Suprapubic skin (tissue), 4 donors: ENCODE data around the gene BDNF. TPM values are rescaled to one million over a fixed set of nuclear protein-coding genes. Genes with fewer than 3 reads are reported as not detected.

ENCODE experiments used
- DNase-seq, 2 donors: peaks; one replicate each; pipeline ENCODE4 v3.0.0-alpha.2; 2019; ENCODE audit warnings: low spot score in 2 of 2
- H3K27ac ChIP-seq: fragments of 200-600 bp; sonication (generic); one replicate; pipeline ENCODE4 v1.5.1; 2019
- H3K27me3 ChIP-seq: fragments of 200-600 bp; sonication (generic); one replicate; pipeline ENCODE4 v1.5.1; 2019
- H3K36me3 ChIP-seq: fragments of 200-600 bp; sonication (generic); one replicate; pipeline ENCODE4 v1.5.1; 2019
- H3K4me1 ChIP-seq: fragments of 200-600 bp; sonication (generic); one replicate; pipeline ENCODE4 v1.5.1; 2019
- H3K4me3 ChIP-seq: fragments of 200-600 bp; sonication (generic); one replicate; pipeline ENCODE4 v1.5.1; 2019; ENCODE audit warnings: mild to moderate bottlenecking
- H3K9me3 ChIP-seq: fragments of 200-600 bp; sonication (generic); one replicate; pipeline ENCODE4 v1.5.1; 2019
- CTCF ChIP-seq, 2 donors: fragments of 200-600 bp in 1 of 2; fragments of 450-650 bp in 1 of 2; sonication (generic) in 1 of 2; IDR thresholded peaks; one replicate each; pipeline ENCODE4 v1.5.1; 2016 to 2019; ENCODE audit warnings: antibody characterized with exemption in 2 of 2, mild to moderate bottlenecking in 1 of 2, moderate library complexity in 1 of 2
- EP300 ChIP-seq: sonication (generic); formaldehyde crosslinking; IDR thresholded peaks from one replicate; pipeline ENCODE4 v1.6.1; 2017; ENCODE audit warnings: antibody characterized with exemption
- POLR2A ChIP-seq, 2 donors: fragments of 450-650 bp; IDR thresholded peaks; one replicate each; pipeline ENCODE4 v1.6.1; 2017; ENCODE audit warnings: antibody characterized with exemption in 2 of 2, mild to moderate bottlenecking in 2 of 2, moderate library complexity in 2 of 2
- POLR2AphosphoS5 ChIP-seq, 3 donors: sonication (generic); formaldehyde crosslinking; IDR thresholded peaks; one replicate each; pipeline ENCODE4 v1.6.1; 2017; ENCODE audit warnings: antibody characterized with exemption in 3 of 3
- WGBS: methylation state at CpG from one replicate; pipeline ENCODE4 v1.1.5; 2018; 5-methylcytosine and 5-hydroxymethylcytosine counted together
- total RNA-seq, 4 donors: library from RNA; depleted of rRNA; stranded (reverse); fragments of >200 nt; gene quantifications; one replicate each; pipeline ENCODE4 v1.1.0, GENCODE V29; 2016

BDNF gene
- total RNA-seq, 4 donors from 2014 or later, result 0.17 to 2.0 (median 0.54) TPM

- peaks cover 3% of the 10 kb centered on the region for H3K4me1 ChIP-seq
- H3K9me3 ChIP-seq, result no peaks in the 10 kb centered on the region
- no peak for DNase-seq
- H3K27ac ChIP-seq, result no peak overlapping the region
- no peaks in the 10 kb centered on the region for H3K27me3 ChIP-seq
- 48% methylated on average over 2 of the region's 2 CpGs for WGBS
- H3K36me3 ChIP-seq, result no peaks in the 10 kb centered on the region
- H3K4me3 ChIP-seq, result no peak overlapping the region
- TF ChIP-seq EP300, result no peak
These were observed 50.5 kb downstream of the BDNF start for GRCh38 chr11:27649800-27650199.

- TF ChIP-seq CTCF (IDR thresholded peaks at IDR 0.05) (no peak), POLR2A (IDR thresholded peaks at IDR 0.05) (no peak), POLR2AphosphoS5 (IDR thresholded peaks at IDR 0.05) (no peak), EP300 (no peak)
- H3K27ac ChIP-seq, result no peak overlapping the region
These were observed 51.4 kb downstream of the BDNF start for GRCh38 chr11:27648840-27649239.

GRCh38 chr11:27646051-27646818 lies 54.0 kb downstream of the BDNF start:
- Histone ChIP-seq H3K27me3 (no peaks in the 10 kb centered on the region), H3K9me3 (no peaks in the 10 kb centered on the region), H3K4me3 (no peak overlapping the region), H3K36me3 (no peaks in the 10 kb centered on the region), H3K4me1 (peaks cover 3% of the 10 kb centered on the region), H3K27ac (no peak overlapping the region)
- TF ChIP-seq POLR2AphosphoS5 (IDR thresholded peaks at IDR 0.05) (no peak), EP300 (no peak), POLR2A (IDR thresholded peaks at IDR 0.05) (no peak), CTCF (IDR thresholded peaks at IDR 0.05) (no peak)
- DNase-seq, result no peak
- 52% methylated on average over 9 of the region's 9 CpGs for WGBS

More at GRCh38 chr11:27648840-27649239, 51.4 kb downstream of the BDNF start:
- H3K4me3 ChIP-seq, result no peak overlapping the region
- H3K36me3 ChIP-seq, result no peaks in the 10 kb centered on the region
- H3K27me3 ChIP-seq, result no peaks in the 10 kb centered on the region
- no peak for DNase-seq
- no peaks in the 10 kb centered on the region for H3K9me3 ChIP-seq
- H3K4me1 ChIP-seq, result peaks cover 3% of the 10 kb centered on the region

DNA sequence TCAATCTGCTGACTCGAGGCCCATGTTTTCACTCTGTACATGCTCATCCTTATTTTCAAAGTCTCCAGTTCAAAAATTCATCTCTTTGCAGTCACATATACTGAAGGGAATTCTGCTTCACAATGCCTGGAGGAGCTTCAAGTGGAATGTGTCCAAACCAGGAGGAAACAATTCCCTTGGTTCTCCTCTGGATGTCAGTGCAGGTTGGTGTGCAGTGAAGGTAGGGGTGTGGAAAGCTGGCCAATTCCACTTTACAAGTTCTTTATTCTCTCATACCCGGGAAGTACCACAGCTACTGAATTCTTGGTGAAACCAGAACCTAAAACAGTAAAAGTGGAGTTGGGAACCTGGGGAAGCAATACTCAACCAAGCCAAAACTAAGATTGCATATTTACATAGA lies 57.3 kb downstream of the BDNF start:
- TF ChIP-seq POLR2A (IDR thresholded peaks at IDR 0.05) (no peak), EP300 (no peak), CTCF (IDR thresholded peaks at IDR 0.05) (no peak), POLR2AphosphoS5 (IDR thresholded peaks at IDR 0.05) (no peak)
- DNase-seq, result no peak
- Histone ChIP-seq H3K27me3 (no peaks in the 10 kb centered on the region), H3K36me3 (no peaks in the 10 kb centered on the region), H3K27ac (no peak overlapping the region), H3K4me3 (no peak overlapping the region), H3K9me3 (no peaks in the 10 kb centered on the region), H3K4me1 (peaks cover 3% of the 10 kb centered on the region)
- WGBS, result 60% methylated on average over 2 of the region's 2 CpGs

DNA sequence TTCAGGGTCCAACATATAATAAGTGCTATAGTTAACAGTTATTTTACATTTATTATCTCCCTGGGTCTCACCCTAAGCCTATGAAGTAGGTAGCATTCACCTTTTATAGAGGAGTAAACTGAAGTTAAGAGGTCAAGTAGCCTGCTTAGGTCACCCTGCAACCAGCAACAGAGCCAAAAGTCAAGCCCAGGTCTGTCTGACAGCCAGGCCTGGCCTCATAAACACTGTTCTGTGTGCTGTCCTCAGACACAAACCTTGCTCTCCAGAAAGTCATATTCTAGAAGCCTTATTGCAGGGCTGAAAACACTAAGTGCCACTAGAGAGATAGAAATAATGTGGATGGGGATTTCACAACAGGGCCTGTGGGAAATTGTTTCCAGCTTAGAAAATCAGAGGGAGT lies 59.3 kb downstream of the BDNF start:
- Histone ChIP-seq H3K4me1 (no peaks in the 10 kb centered on the region), H3K36me3 (no peaks in the 10 kb centered on the region), H3K4me3 (no peak overlapping the region), H3K27ac (no peak overlapping the region), H3K27me3 (no peaks in the 10 kb centered on the region), H3K9me3 (no peaks in the 10 kb centered on the region)
- no peak for TF ChIP-seq EP300
- TF ChIP-seq CTCF (IDR thresholded peaks at IDR 0.05), result no peak
- TF ChIP-seq POLR2AphosphoS5 (IDR thresholded peaks at IDR 0.05), result no peak
- no peak for TF ChIP-seq POLR2A (IDR thresholded peaks at IDR 0.05)
- DNase-seq, result no peak
